Esophagus (tissue), 2 donors: ENCODE results near the gene SIK2. TPM values are rescaled to one million over a fixed set of nuclear protein-coding genes. Genes with fewer than 3 reads are reported as not detected.
A peak's percentile ranks its signal among the peaks of the same experiment; 100 is the strongest.
"Not testable (repeated sequence)": the region's sequence is repeated elsewhere in the genome, so short reads cannot be mapped to it uniquely, and the experiment has no call there.

Source experiments
- H3K27ac ChIP-seq, 2 donors: one replicate each; pipeline ENCODE4 v1.5.1; 2013; ENCODE audit warnings: low read depth in 2 of 2, mild to moderate bottlenecking in 2 of 2, inconsistent platforms in 1 of 2, low read length in 1 of 2, moderate library complexity in 1 of 2
- H3K27me3 ChIP-seq, 2 donors: one replicate each; pipeline ENCODE4 v1.6.1; 2013; ENCODE audit warnings: low read length in 2 of 2, control low read depth in 1 of 2, mild to moderate bottlenecking in 1 of 2; ENCODE audit not compliant: insufficient read depth in 2 of 2, control insufficient read depth in 1 of 2
- H3K36me3 ChIP-seq, 2 donors: one replicate each; pipeline ENCODE4 v1.6.1; 2013; ENCODE audit warnings: low read length in 1 of 2; ENCODE audit not compliant: control insufficient read depth in 2 of 2, insufficient read depth in 2 of 2
- H3K4me1 ChIP-seq, 2 donors: one replicate each; pipeline ENCODE4 v1.6.1; 2013; ENCODE audit warnings: low read length in 1 of 2; ENCODE audit not compliant: control insufficient read depth in 2 of 2, insufficient read depth in 2 of 2
- H3K4me3 ChIP-seq, 2 donors: one replicate each; pipeline ENCODE4 v1.5.1; 2013; ENCODE audit warnings: low read length in 2 of 2, mild to moderate bottlenecking in 2 of 2, low read depth in 1 of 2, moderate library complexity in 1 of 2
- H3K9me3 ChIP-seq, 2 donors: one replicate each; pipeline ENCODE4 v1.6.1; 2013; ENCODE audit warnings: mild to moderate bottlenecking in 2 of 2, low read depth in 1 of 2, low read length in 1 of 2, moderate library complexity in 1 of 2; ENCODE audit not compliant: control insufficient read depth in 2 of 2, insufficient read depth in 1 of 2
- WGBS, 2 donors: extraction: QIAGEN DNeasy Blood & Tissue Kit; methylation state at CpG; one replicate each; pipeline ENCODE4 v1.1.7; 2013; 5-methylcytosine and 5-hydroxymethylcytosine counted together
- polyA plus RNA-seq, 2 donors: library from polyadenylated mRNA; stranded (reverse); fragments of 200-250 nt; gene quantifications; one replicate each; pipeline ENCODE4 v1.2.3, GENCODE V29; 2013
- donor health status: healthy with polysubstance abuse.
- donor health status: Bipolar disorder and iron deficiency.

The SIK2 gene
- polyA plus RNA-seq, 2 donors = 2.7 to 2.8 TPM

- Histone ChIP-seq H3K9me3 (no peaks in the 10 kb centered on the region), H3K4me1 (no peaks in the 10 kb centered on the region), H3K27ac (no peak overlapping the region), H3K27me3 (no peaks in the 10 kb centered on the region), H3K4me3 (no peak overlapping the region), H3K36me3 (peaks cover 7 to 8% of the 10 kb centered on the region in 2 donors)
- WGBS, 2 donors = 92 to 99% methylated on average over 1 of the region's 1 CpG
Measured at GRCh38 chr11:111700162-111700561, 97.9 kb downstream of the SIK2 start.

GRCh38 chr11:111702623-111703022, 100.4 kb downstream of the SIK2 start:
- H3K27me3 ChIP-seq = no peaks in the 10 kb centered on the region
- peaks cover 7 to 8% of the 10 kb centered on the region in 2 donors for H3K36me3 ChIP-seq
- H3K4me1 ChIP-seq = no peaks in the 10 kb centered on the region
- no peaks in the 10 kb centered on the region for H3K9me3 ChIP-seq
- WGBS, 2 donors = 83 to 97% methylated on average over 5 of the region's 5 CpGs
- no peak overlapping the region for H3K4me3 ChIP-seq
- H3K27ac ChIP-seq = no peak overlapping the region

DNA sequence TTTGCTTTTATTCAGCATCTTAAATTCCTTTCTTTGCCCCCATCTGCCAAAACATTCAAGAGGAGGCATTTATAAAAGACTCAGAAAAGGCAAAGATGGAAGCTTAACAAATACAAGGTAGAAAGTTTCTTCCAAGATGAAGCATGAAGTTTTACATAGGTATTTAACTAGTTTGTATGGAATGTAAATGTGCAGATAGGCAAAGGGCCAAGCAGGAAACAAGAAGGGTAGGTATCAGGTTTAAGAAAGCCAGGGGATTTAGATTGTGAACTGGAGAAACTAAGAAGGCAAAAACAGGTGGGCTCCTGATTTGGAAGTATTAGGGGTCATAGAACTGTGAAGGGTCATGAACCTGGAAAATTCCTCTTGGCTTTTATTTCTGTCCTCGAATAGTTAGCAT, 101.3 kb downstream of the SIK2 start:
- 83 to 84% methylated on average over 1 of the region's 1 CpG for WGBS, 2 donors
- no peak overlapping the region for H3K4me3 ChIP-seq
- no peaks in the 10 kb centered on the region for H3K4me1 ChIP-seq
- H3K27ac ChIP-seq = no peak overlapping the region
- H3K36me3 ChIP-seq = peaks cover 7 to 8% of the 10 kb centered on the region in 2 donors
- no peaks in the 10 kb centered on the region for H3K9me3 ChIP-seq
- H3K27me3 ChIP-seq = no peaks in the 10 kb centered on the region

- no peaks in the 10 kb centered on the region for H3K9me3 ChIP-seq
- no peak overlapping the region for H3K4me3 ChIP-seq
- H3K27ac ChIP-seq = no peak overlapping the region
- H3K36me3 ChIP-seq = peaks cover 9 to 13% of the 10 kb centered on the region in 2 donors
- H3K4me1 ChIP-seq = no peaks in the 10 kb centered on the region
- WGBS, 2 donors = 21 to 27% methylated on average over 9 of the region's 9 CpGs
- no peaks in the 10 kb centered on the region for H3K27me3 ChIP-seq
Measured at GRCh38 chr11:111707039-111707690, 104.9 kb downstream of the SIK2 start.

GRCh38 chr11:111707691-111708067, 105.4 kb downstream of the SIK2 start:
- Histone ChIP-seq H3K27me3 (no peaks in the 10 kb centered on the region), H3K27ac (no peak overlapping the region), H3K36me3 (peaks cover 9 to 13% of the 10 kb centered on the region in 2 donors), H3K4me3 (no peak overlapping the region), H3K9me3 (no peaks in the 10 kb centered on the region), H3K4me1 (no peaks in the 10 kb centered on the region)
- WGBS, 2 donors = 85 to 97% methylated on average over 5 of the region's 5 CpGs

DNA sequence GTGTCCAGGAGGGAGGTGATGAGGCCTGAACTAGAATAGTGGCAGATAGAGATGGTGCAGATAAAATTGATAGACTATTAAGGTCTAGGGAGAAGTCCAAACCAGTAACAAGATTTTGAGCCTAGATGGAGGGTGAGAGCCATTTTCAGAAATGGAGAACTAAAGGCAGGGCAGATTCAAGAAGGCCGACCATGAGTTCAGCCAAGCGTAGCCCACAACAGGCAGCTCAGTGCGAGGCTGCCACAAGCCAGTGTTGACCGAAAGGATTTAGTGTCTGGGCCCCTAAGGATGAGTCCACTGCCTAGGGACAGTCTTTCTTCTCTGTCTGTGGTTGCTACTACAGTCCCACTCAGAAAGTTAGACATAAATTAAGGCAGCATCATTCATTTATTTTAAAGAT, 112.3 kb downstream of the SIK2 start:
- H3K27me3 ChIP-seq = no peaks in the 10 kb centered on the region
- H3K4me1 ChIP-seq = peaks cover 0 to 3% of the 10 kb centered on the region in 2 donors
- peaks cover 0 to 8% of the 10 kb centered on the region in 2 donors for H3K36me3 ChIP-seq
- no peak overlapping the region for H3K27ac ChIP-seq
- H3K4me3 ChIP-seq = no peak overlapping the region
- no peaks in the 10 kb centered on the region for H3K9me3 ChIP-seq
- WGBS, 2 donors = 91 to 92% methylated on average over 4 of the region's 4 CpGs

DNA sequence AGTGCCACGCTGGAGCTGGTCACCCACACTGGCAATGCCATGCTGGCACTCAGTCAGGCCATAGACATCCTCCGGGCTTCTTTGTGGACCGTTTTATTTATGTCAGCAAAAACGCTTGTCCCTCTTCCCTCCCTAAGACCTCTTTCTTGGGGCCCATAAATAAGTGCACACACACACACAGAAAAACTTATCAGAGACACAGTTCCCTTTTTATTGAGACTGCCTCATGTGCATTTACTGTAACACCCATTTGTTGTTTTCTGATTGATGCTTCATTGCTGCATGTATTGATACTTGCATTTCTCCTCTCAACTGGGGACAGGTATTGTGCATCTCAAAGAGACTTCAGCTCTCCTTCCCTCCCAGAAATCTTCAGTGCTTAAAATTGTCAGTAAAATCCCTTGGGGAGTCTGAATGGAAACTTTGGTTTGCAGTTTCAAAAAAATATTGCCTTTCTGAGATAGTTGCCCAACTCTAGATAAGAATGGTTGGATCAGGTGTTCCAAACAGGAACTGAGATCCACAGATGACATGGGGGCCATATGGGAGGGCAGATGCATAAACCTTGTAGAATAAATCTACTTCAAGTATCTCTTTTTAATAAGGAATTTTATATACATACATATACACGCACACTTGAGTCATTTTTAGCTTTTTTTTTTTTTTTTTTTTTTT, 113.0 kb downstream of the SIK2 start:
- Histone ChIP-seq H3K27ac (no peak overlapping the region), H3K36me3 (peaks cover 0 to 12% of the 10 kb centered on the region in 2 donors), H3K9me3 (no peaks in the 10 kb centered on the region), H3K4me3 (no peak overlapping the region), H3K4me1 (peaks cover 0 to 3% of the 10 kb centered on the region in 2 donors), H3K27me3 (no peaks in the 10 kb centered on the region)
- WGBS, 2 donors = 81 to 83% methylated on average over 5 of the region's 5 CpGs

GRCh38 chr11:111717660-111718059, 115.4 kb downstream of the SIK2 start:
- WGBS, 2 donors = 92 to 96% methylated on average over 3 of the region's 3 CpGs
- not testable (repeated sequence) for H3K27ac ChIP-seq, H3K9me3 ChIP-seq, H3K4me3 ChIP-seq, H3K27me3 ChIP-seq, H3K4me1 ChIP-seq
- peaks cover 11 to 25% of the 10 kb centered on the region in 2 donors for H3K36me3 ChIP-seq

- WGBS, 2 donors = 42 to 58% methylated on average over 6 of the region's 6 CpGs
- peaks cover 13 to 29% of the 10 kb centered on the region in 2 donors for H3K36me3 ChIP-seq
- H3K27me3 ChIP-seq = no peaks in the 10 kb centered on the region
- H3K9me3 ChIP-seq = no peaks in the 10 kb centered on the region
- H3K4me1 ChIP-seq = peaks cover 0 to 3% of the 10 kb centered on the region in 2 donors
- peak overlapping the region; percentile 1 to 70 for H3K27ac ChIP-seq
- H3K4me3 ChIP-seq = no peak overlapping the region
Measured at GRCh38 chr11:111718436-111718835, 116.2 kb downstream of the SIK2 start.

- Histone ChIP-seq H3K27me3 (no peaks in the 10 kb centered on the region), H3K27ac (peak overlapping the region in 1 of 2 donors; percentile 70), H3K4me1 (peaks cover 0 to 3% of the 10 kb centered on the region in 2 donors), H3K4me3 (no peak overlapping the region), H3K36me3 (peaks cover 14 to 33% of the 10 kb centered on the region in 2 donors), H3K9me3 (no peaks in the 10 kb centered on the region)
- 73 to 82% methylated on average over 5 of the region's 5 CpGs for WGBS, 2 donors
Measured at GRCh38 chr11:111718859-111719258, 116.6 kb downstream of the SIK2 start.
